ENCODE measurements around the gene GNB2.
"Not testable (repeated sequence)": the region's sequence is repeated elsewhere in the genome, so short reads cannot be mapped to it uniquely, and the experiment has no call there.

Gene GNB2

DNA sequence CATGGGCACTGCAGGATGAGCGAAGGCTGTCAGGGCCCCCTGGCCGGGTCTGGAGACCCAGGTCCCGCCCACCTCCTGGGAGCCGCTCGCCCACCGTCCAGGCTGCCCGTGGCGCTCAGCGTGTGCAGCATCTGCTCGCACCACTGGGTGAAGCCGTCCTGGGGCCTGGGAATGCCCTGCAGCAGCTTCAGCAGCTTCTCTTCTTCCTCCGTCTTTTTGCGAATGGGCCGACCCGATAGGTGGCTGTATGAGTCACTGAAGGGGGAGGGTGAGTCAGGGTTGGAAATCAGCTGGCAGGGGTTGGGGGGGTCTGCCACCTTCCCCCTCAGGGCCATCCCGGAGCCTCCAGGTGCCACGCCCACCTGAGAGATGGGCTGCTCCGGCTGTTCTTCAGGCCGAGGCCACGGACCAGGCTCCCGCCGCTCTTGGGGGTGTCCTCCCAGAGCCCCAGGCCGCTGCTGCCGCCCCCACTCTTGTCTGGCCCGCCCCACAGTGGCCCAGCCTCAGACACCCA is 8.7 kb downstream of the GNB2 start:
- no peak for DNase-seq

DNA sequence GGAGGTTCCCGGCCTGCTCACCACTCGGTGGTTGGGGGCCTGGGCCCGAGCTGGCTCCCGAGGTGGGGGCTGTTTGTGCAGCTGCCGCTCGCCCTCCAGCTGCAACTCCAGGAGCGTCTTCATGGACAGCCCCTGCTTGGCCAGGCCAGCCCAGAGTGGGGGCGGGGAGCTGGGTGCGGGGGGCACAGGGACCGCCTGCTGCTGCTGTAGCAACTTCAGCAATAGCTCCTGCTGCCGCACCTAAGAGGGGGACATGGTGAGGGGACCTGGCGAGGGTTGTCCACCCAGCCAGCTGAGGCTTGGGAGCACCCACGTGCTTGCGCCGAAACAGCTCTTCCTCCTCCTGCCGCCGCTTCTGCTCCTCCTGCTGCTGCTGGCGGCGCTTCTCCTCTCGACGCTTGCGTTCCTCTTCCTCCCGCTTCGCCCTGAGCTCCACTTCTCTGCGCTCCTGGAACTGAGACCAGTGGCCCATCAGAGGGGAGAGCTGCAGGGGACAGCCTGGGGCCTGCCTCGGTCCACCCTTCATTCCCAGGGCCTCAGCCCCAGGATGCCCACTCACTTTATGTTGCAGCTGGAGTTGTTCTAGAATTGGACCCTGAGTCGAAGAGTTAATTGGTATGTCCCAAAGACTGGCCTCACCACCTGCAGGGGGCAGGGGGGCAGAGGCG is 9.6 kb downstream of the GNB2 start:
- DNase-seq: no peak

DNA sequence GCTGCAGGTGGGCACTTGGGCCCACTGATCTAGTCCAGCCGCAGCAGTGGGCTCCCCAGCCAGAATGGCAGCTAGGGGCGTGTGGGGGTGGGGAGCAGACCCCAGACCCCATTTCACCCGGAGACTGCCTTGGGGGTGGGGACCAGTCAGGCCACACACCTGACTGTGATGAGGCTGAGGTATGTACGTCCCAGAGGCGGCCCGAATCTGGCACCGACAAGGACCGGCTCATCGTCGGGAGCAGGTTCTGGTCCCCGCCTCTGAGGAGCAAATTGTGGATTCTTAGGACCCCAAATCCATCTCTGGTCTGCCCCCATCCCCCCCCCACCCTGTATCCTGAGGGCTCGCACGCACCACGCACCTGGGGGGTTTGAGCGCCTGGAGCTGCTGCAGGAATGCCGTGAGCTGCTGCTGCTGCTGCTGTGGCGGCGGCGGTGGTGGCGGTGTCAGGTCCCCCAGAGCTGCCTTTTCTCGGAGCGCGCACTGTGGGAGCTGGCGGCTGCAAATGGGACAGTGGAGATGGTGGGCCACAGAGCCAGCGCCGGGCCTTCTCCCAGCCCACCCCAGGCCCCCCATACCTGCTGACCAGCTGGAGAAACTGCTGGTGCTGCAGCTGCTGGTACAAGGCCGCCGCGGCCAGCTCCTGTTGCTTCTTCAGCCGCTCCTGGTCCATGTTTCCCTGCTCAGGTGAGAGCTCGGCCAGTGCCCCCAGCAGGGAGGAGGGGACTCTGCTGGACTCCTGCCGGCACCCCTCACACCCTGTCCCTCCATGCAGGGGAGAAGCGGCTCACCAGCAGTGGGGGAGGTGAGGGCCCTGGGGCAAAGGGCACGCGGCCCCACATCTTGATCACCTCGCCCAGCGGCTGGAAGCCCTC is 10.4 kb downstream of the GNB2 start:
- DNase-seq: no peak

- DNase-seq: no peak
Observed at GRCh38 chr7:100684534-100685042, 11.0 kb downstream of the GNB2 start.

GRCh38 chr7:100685049-100685605 is 11.6 kb downstream of the GNB2 start:
- no peak for DNase-seq

DNA sequence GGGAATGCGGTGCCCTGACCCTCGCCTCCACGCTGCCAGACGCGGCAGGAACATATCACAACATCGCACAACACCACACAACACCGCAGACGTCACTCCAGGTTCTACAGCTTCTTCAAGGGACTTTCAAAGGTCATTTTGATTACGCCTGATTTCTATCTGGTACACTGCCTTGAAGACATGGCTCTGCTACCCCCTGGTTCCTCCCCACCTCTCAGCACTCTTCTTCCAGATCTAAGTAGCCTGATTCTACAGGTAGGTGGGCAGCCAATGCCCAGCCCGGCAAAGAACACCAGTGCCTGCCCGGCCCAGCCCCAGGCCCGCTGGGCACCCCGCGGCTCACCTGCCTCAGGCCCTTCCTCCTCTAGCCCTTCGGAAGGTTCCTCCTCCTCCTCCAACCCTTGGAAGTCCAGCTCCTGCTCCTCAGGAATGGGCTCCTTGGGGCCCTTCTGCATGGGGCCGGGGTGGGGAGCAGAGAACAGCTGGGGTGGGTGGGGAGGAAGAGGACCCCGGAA is 12.1 kb downstream of the GNB2 start:
- no peak for DNase-seq

DNA sequence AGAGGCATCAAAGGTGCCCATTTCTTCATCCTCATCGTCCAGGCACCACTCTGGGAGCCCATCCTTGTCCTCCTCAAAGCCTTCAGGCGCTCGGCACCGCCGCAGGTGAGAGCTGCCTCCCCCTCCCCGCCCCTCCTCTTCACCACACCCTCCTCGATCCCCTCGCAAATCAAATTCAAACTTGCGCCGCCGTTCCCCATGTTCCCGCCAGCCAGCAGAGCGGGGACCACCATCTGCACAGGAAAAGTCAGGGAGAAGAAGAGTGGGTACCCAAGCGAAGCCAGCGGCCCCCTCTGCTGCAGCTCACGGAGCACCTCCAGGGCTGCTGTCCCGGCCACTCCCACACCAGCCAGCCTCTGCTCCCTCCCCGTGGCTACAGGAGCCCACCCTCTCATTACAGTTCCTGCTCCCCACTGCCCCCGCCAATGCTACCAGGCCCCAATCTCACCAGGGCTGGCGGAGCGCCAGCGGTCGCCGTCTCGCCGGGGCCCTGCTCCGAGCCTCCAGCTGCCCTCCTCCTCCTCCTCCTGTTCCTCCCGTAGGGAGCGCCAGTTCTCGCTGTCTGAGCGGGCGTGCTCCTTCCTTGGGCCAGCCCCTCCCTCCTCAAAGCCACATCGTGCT is 12.8 kb downstream of the GNB2 start:
- no peak for DNase-seq

DNA sequence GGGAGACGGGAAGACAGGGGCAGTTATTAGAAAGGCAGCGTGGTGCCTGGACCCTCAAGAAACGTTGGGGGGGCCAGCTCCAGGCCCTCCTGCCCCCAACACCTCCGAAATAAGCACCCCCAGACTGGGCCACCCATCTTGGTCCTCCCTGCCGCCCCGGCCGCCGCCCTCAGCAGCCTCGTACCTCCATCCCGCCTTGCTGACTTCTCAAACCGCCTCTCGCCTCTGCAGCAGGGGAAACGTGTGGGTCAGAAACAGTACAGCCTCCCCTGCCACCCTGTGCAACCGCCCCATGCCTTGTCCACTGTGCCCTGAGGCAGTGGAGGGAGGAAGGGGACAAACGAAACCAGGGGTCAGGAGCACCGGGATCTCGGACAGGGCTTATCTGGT is 13.3 kb downstream of the GNB2 start:
- no peak for DNase-seq

GRCh38 chr7:100687261-100687660 is 13.7 kb downstream of the GNB2 start:
- DNase-seq: no peak

DNA sequence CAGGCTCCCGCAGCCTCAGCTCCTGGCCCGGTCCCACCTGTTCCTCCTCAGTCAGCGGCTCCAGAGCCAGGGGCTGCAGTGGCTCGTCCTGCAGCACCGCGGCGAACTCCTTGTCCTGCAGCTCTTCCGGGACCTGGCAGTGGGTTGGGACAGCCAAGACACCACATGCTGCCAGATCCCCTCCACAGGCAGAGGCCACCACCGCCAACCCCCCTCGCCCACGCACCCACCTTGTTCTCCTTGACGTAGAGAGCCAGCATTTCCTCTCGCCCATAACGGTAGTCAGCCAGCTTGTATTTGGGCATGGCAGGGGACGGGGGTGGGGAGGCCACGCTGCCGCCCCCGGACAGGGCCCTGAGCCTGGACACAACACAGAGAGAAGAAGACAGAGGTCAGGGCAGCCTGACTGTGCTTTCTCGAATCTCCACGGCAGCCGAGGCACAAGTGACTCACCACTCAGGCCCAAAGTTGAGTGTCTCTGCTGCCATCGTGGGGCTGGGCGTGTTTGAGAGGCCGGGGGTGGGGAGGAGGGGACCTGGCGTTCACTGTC is 14.3 kb downstream of the GNB2 start:
- DNase-seq: no peak

DNA sequence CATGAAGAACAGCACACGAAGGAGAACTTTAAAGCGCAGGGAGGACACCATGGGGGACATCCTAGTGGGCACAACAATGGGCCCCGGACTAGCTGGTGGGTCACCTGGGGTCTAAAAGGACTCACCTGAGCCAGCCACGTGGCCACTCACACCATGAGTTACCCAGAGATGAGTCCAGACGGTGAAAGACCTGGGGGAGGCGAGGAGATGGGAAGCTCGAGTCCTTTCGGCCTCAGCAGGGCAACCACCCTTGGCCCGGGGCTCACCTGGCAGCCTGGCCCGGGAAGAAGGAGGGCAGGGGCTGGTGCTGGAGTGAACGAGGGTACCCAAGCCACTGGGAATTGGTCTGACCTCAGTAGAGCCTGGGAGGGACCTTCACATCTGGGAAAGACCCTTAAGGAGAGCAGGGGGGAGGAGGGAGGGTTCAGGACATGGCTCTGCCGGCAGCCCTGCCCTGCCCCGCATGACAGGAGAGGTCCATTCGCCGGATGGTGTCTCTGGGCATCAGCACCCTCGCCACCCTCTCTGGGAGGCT is 14.9 kb downstream of the GNB2 start:
- DNase-seq: no peak

GRCh38 chr7:100689230-100690135 is 15.9 kb downstream of the GNB2 start:
- no peak for DNase-seq

DNA sequence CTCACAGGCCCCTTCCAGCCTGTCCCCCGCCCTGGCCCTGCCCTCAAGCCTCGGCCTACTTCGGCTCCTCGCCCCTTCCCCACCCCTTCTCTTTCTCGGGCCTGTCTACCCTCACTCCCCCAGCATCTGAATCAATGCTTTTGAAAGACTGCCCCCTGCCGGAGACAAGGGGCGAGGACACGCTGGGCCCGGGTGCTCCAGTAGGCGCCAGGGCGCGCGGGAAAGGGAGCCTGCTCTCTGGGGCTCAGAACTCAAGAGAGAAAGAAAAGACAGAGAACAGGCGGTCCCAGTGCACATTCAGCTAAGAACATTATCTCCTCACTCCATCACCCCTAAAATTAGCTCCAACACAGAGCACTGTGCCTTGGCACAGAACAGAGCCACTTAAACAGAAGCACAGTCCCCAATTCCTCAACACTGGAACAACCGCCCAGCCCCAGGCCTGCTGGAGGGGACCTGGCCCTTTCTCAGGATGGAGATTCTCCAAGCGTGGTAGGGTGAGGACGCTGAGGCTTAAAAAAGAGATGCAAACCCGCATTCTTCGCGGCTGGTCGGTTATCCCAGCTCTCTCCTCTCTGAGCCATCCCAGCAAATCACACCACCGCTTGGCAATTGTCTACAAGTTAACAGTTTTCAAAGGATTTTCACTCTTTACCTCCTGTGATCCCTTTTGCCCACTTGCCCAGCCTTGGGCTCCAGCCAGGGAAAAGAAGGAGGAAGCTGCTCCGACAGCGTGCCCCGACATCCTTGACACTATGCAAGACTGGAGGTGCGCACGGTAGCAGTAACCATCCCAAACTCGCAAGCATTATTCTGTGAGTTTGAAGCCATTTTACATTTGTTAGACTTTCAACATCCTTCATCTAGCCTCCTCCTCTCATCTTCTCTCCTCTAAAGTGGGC is 18.4 kb downstream of the GNB2 start:
- peak; percentile 79 for DNase-seq

GRCh38 chr7:100692578-100692961 is 19.0 kb downstream of the GNB2 start:
- no peak for DNase-seq

GRCh38 chr7:100693312-100694097 is 20.0 kb downstream of the GNB2 start:
- no peak for DNase-seq

DNA sequence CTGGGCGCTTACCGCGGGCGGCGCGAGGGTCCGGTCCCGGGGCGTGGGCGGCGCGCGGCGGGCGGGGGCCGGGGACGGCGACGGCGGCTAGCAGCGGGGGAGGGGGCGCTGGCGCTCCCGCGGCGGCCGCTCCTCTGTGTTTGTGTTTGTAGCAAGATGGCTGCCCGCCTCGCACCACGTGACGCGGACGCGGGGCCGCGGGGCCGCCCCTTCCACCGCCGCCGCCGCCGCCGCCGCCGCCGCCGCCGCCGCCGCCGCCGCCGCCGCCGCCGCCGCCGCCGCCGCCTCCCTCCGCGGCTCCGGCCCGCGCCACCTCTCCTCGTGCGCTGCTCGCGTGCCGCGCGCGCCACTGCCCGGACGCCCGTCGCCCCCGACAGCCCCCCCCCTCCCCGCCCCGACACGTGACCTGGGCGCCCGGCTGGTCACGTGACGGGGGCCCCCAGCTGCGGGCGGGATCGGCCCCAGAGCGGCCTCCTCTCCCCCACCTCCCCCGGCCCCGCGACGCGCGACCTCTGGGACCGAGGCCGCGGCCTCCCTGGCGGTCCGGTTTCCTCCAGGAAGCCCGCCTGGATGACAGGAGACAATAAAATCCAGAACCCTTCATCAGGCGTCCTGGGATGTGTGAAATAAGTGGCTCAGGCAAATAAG is 20.7 kb downstream of the GNB2 start, which contains the start of gene GIGYF1:
TSS of gene GIGYF1 (minus strand) at position 153 of the 648 bp plus-strand sequence. CDS start 6,012 bp downstream, outside the sequence.
- peak; percentile 67 for DNase-seq

DNA sequence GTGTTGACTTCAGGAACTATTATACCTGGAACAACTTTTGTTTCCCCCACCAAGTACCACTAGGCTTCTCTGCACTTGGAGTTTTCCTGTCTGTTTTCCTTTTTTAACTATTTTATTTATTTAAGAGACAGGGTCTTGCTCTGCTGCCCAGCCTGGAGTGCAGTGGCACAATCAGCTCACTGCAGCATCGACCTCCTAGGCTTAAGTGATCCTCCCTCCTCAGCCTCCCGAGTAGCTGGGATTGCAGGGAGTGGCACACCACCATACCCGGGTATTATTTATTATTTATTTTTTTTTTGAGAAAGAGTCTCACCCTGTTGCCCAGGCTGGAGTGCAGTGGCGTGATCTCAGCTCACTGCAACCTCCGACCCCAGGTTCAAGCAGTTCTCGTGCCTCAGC is 22.6 kb downstream of the GNB2 start:
- no peak for DNase-seq

GRCh38 chr7:100699018-100699417 is 25.5 kb downstream of the GNB2 start:
- no peak for DNase-seq

DNA sequence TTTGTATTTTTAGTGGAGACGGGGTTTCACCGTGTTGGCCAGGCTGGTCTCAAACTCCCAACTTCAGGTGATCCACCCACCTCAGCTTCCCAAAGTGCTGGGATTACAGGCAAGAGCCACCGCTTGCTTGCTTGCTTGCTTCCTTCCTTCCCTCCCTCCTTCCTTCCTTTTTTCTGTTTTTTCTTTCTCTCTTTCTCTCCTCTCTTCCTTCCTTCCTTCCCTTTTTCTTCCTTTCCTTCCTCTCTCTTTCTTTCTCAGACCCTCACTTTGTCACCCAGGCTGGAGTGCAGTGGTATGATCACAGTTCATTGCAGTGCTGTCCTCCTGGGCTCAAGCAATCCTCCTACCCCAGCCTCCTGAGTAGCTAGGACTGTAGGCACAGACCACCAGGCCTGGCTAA is 27.5 kb downstream of the GNB2 start:
- not testable (repeated sequence) for DNase-seq
